Medulla oblongata (tissue), 1 donor: ENCODE measurements around the gene IGFBP3.

ENCODE experiments used
- DNase-seq: peaks from one replicate; pipeline ENCODE4 v3.0.0-alpha.2; 2015; ENCODE audit errors: extremely low spot score

IGFBP3 gene

DNA sequence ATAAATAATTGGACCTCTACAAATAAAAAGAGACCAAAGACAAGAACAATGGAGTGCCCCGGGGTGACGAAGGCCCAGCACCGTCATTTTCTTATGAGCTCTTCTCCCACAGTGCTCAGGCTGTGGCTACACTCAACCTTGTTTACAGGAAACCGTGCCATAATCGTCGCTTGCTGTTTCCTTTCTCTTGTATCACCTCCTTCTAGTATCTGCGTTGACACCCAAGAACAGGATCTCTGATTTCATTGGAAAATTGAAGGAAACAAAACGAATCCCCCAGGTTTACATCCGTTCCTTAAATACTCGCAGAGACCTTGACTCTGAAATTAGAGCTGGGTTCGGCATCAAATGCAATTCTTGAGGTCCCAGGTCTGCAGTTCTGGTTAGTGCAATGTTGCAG, 1.7 kb upstream of the IGFBP3 start:
- DNase-seq = no peak

DNA sequence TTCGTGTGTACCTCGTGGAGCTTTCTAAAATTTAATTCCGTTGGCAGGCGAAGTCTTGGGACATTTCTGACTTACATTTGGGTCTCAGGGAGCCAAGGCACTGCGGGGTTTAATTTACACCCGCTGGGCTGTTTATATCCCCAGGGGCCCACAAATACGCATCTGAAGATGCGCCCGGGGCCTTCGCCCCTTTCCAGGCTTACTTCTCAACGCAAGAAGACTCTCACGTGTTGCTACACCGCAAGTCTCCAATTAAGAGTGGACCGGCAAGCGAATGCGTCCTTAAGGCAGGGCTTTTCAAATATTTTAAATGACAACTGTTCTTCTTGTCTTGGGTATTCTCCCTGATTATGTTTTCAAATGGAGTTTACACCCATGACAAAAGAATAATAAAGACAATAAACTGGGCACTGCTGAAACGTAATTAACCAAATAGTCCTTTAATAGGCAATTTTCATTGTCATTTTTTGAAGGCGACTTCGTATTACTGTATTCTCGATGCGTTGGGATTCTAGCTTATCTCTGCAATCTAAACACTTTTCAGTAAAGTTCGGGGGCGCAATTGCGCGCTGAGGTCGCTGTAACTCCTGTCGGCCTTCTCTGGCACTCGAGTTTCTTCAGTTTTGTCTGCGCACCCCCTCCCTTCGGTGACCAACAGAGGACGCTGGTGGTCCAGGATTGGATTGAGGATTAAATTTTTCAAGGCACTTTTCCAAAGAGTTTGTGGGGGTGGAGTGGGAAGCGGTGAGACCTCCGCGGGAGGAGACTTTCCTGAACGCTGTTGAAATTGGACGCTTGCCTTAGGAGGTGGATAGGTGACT, 837 bp upstream of the IGFBP3 start:
- DNase-seq = peak; percentile 50

- DNase-seq = no peak
Observed at GRCh38 chr7:45921381-45921698, 268 bp upstream of the IGFBP3 start.

DNA sequence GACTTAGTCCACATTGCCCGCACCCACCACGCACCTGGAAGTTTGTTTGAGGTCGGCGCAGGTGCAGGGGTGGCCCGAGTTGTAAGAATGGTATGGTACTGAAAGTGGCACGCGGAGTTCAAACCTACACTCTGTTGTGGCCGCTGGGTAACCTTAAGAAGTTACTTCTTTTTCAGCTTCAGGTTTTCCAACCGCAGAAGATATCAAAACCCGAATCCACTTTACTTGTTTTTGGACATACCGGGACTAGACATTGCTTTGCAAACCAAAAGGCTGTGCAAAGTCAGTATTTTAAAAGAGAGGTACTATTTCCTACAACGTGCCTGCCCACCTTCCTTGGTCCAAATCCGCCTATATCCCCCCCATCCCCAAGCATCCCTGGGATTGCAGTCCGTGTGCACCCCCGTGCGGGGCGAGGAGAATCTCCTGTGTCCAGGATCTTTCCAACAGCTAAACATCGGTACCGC, 1.0 kb downstream of the IGFBP3 start:
- no peak for DNase-seq

DNA sequence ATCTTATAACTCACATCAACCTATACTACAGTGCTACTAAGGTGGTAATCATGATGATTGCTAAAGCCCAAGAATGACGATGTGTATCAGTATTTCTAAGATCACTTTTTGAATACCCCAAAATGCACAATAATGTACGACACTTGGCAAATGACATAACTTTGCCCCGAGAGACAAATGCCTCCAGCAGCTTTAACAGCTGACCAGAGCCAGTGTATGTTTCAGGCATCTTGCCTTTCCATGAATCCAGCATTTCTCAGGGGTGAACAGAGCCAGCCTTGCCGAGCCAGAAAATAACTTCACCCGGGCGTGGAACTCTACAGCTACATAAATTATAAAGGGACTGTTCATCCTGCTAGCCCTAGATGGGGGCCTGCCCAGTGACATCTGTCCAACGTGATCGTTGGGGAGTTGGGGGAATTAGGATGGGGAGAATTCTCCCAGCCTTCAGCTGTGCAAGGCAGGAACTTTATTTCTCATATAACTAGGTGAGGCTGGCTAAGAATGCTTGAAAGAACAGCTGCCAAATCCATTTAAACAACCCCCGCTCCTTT, 1.8 kb downstream of the IGFBP3 start:
- DNase-seq = no peak

GRCh38 chr7:45918556-45918955, 2.5 kb downstream of the IGFBP3 start:
- DNase-seq = no peak

DNA sequence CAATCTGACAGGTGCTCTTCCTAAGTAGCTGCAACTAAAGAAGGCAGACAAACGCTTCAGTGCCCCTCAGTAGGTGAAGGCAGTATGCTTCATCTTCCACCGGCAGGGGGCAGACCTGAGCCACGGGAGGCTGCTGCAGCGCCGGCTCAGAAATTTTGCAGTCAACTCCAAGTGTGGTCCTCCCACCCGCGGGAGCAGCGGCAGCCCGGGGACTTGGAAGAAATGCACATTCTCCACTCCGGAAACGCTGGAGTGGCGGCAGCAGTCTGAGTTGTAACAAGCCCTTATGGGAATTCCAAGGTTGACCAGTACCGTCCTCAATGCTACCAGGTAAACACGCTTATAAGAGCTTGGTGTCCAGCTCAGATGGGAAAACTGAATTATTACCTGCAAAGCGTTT, 3.4 kb downstream of the IGFBP3 start:
- DNase-seq = peak; percentile 69

DNA sequence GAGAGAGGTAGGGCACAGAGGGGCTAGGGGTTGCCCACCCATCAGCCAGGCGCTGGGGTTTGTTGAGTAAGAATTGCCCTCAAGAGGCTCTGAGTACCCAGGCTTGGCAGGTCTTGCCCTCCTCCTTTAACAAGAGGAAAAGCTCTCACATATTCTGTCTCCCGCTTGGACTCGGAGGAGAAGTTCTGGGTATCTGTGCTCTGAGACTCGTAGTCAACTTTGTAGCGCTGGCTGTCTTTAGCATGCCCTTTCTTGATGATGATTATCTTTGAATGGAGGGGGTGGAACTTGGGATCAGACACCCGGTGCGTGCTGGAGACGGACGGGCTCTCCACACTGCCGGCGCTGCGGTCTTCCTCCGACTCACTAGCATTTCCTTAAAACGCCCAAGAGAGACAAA, 4.0 kb downstream of the IGFBP3 start:
- DNase-seq = no peak

DNA sequence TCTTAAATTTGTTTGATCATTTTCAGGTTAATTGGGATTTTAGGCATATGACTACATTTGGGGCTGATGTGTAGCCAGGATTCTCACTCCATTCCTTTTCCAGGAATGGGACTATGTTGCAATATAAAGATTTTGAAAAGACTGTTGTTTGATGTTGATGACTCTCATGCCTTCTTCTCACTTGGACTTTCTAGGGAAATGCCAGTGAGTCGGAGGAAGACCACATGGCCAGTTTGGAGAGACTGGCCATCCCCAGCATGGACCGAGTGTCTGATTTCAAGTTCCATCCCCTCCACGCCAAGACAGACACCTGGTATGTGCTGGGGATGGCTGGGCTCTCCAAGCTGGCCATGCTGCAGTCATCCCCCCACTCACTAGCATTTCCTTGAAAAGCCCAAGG, 5.5 kb downstream of the IGFBP3 start:
- no peak for DNase-seq

DNA sequence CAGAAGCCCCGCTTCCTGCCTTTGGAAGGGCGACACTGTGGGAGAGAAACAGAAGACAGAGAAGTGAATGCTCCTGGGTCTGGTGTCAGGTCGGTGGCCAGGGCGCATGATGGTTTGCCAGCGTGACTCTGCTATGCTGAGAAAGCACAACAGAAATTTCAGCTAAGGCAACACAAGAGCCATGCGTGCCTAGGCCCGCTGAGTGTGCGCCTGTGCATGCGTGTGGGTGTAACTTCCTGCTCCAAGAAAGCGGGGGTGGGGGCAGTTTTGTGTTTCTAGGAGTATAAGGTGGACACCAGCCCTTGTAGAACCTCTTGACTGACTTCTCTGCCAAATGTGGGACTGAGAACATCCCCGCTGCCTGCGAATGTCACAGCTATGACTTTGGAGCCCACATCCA, 6.2 kb downstream of the IGFBP3 start:
- no peak for DNase-seq

GRCh38 chr7:45912972-45913371, 8.1 kb downstream of the IGFBP3 start:
- DNase-seq = no peak

DNA sequence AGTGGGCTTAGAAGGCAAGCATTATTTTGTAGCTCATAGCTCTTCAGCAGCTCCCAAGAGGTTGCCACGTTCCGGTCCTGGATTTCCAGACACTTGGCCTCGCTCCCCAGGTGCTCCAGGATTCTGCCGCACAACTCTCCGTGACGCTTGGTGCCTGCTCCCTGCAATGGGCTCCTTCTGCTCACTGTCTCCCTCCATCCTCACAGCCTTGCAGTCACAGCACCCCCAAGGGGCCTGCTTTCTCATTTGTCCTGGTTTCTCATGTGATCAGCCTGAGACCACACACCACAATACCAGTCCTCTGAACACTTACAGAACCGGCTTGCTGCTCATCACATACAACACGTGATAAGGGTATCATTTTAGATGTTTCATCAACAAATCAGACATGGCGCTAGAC, 9.8 kb downstream of the IGFBP3 start:
- no peak for DNase-seq

DNA sequence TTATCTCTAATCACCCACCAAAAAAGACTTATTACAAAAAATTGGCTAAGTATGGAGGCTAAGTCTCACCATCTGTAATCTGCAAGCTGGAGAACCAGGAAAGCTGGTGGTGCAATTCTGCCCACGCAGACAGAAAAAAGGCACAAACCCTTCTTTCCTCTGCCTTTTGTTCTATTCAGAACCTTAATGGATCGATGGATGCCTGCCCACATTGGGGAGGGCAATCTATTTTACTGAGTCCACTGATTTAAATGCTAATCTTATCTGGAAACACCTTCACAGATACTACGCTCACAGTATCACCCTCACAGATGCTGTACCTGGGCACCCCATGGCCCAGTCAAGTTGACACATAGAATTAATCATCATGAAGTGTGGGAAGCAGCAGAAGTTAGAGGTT, 10.2 kb downstream of the IGFBP3 start:
- no peak for DNase-seq

DNA sequence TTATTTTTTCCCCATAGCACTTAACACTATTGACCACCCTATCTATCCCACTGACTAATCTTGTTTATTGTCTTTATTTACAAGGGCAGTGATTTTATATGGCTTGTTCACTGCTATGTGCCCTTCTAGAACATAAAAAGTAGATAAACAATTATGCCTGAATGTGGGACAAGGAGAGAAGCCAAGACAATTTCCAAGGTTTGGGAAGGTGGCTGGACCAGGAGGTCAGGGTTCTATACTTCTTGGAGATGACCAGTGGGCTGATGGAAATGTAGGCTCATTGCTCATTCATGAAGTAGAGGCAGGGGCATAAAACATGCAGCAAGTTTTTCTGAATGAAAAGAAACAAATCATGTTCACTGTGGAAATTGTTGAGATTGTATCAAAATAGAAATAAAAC, 11.5 kb downstream of the IGFBP3 start:
- DNase-seq = no peak

- no peak for DNase-seq
Observed at GRCh38 chr7:45902820-45903219, 18.3 kb downstream of the IGFBP3 start.

GRCh38 chr7:45901566-45901965, 19.5 kb downstream of the IGFBP3 start:
- no peak for DNase-seq

DNA sequence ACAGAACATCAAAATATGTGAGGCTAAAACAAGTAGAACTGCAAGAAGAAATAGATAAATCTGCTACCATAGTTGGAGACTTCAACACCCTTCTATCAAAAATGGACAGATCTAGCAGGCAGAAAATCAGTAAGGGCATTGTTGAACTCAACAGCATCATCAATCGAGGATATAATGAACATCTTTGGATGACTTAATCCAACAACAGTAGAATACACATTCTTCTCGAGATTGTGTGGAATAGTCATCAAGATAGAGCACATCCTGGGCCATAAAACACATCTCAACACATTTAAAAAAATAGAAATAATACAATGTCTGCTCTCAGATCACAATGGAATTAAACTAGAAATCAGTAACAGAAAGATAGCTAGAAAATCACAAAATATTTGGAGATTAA, 22.9 kb downstream of the IGFBP3 start:
- no peak for DNase-seq

DNA sequence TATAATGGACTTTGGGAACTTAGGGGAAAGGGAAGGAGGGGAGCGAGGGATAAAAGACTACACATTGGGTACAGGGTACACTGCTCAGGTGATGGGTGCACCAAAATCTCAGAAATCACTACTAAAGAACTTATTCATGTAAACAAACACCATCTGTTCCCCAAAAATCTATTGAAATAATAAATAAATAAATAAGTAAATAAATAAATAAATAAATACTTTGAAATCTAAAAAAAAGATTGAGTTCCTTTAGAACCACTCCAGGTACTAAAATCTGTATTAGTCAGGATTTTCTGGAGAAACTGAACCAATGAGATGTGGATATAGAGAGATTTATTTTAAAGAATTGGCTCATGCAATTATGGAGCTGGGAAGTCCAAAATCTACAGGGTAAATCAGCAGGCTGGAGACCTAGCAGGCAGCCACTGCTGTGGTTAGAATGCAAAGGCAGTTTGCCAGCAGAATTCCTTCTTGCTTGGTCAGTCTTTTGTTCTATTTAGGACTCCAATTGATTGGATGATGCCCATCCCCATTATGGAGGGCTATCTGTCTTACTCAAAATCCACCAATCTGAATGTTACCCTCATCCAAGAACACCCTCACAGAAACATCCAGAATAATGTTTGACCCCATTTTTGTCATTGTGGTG, 23.9 kb downstream of the IGFBP3 start:
- no peak for DNase-seq

GRCh38 chr7:45894665-45895062, 26.4 kb downstream of the IGFBP3 start:
- no peak for DNase-seq

GRCh38 chr7:45893996-45894664, 26.9 kb downstream of the IGFBP3 start:
- DNase-seq = no peak

- DNase-seq = no peak
Observed at GRCh38 chr7:45893374-45893995, 27.6 kb downstream of the IGFBP3 start.

DNA sequence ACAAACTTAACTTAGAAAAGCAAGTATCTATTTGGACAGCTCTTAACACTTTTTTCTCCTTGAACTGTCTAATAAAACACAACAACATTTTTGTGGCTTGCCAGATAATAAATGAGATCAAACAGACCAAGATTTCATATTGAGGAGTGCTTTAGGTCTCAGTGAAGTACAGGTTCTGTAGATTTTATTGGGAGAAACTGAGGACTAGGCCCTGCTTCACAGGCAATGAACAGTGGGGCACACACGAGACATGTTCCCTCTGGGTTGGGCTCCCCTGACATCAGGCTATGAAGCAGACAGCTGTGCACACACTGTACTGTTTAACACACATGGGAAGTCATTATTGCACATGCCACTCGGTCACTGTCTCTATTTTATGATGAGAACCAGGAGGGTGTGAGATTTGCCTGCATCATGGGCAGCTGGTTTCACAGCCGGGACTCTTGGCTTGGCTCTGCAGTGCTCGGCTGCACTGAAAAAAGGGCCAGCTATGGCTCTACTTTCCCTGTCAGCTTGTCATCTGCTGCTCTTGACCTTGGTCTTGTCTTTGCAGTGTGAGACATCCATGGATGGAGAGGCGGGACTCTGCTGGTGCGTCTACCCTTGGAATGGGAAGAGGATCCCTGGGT, 28.6 kb downstream of the IGFBP3 start:
- DNase-seq = no peak
